ENCODE results near the gene ANKRD22.

ANKRD22 gene

GRCh38 chr10:88873757-88874156 is 22.1 kb upstream of the ANKRD22 start:
- Mint-ChIP-seq H3K9me3 (no peaks in the 10 kb centered on the region), H3K27ac (no peak overlapping the region), H3K4me3 (no peak overlapping the region), H3K27me3 (ENCODE audit: low read depth) (peaks cover 22% of the 10 kb centered on the region), H3K36me3 (ENCODE audit: low read depth) (no peaks in the 10 kb centered on the region), H3K4me1 (no peaks in the 10 kb centered on the region)
- TF ChIP-seq CTCF (IDR thresholded peaks at IDR 0.05; ENCODE audit: unreplicated experiment in 3 of 3), result no peak

GRCh38 chr10:88870089-88870488 is 18.4 kb upstream of the ANKRD22 start:
- Mint-ChIP-seq H3K36me3 (ENCODE audit: low read depth) (no peaks in the 10 kb centered on the region), H3K4me3 (no peak overlapping the region), H3K27ac (no peak overlapping the region), H3K4me1 (no peaks in the 10 kb centered on the region), H3K9me3 (no peaks in the 10 kb centered on the region), H3K27me3 (ENCODE audit: low read depth) (peaks cover 3% of the 10 kb centered on the region)
- TF ChIP-seq CTCF (IDR thresholded peaks at IDR 0.05; ENCODE audit: unreplicated experiment in 3 of 3), result no peak

DNA sequence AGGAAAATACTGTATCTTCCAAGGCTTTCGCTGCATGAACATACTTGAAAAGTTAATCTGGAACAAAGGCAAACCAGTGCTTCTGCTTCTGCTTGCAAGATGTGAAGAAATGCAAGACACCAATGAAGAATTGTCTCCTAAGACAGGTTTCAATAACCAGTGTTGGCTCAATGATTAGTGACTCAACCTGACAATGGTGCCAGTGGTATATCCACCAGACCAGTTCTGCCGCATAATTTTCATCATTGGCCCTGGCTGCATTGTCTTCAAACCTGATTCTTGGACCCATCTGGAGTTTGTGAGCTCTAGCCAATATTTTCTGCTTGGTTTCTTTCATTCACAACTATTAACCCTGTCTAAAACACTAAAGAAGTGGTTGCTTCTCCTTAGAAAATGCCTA is 14.8 kb upstream of the ANKRD22 start:
- Mint-ChIP-seq H3K27me3 (ENCODE audit: low read depth) (peaks cover 15% of the 10 kb centered on the region), H3K4me3 (no peak overlapping the region), H3K4me1 (no peaks in the 10 kb centered on the region), H3K9me3 (no peaks in the 10 kb centered on the region), H3K36me3 (ENCODE audit: low read depth) (no peaks in the 10 kb centered on the region), H3K27ac (no peak overlapping the region)
- TF ChIP-seq CTCF (IDR thresholded peaks at IDR 0.05; ENCODE audit: unreplicated experiment in 3 of 3), result no peak

GRCh38 chr10:88865281-88865876 is 13.7 kb upstream of the ANKRD22 start:
- Mint-ChIP-seq H3K36me3 (ENCODE audit: low read depth) (no peaks in the 10 kb centered on the region), H3K4me3 (no peak overlapping the region), H3K4me1 (no peaks in the 10 kb centered on the region), H3K9me3 (no peaks in the 10 kb centered on the region), H3K27ac (no peak overlapping the region), H3K27me3 (ENCODE audit: low read depth) (peaks cover 15% of the 10 kb centered on the region)
- TF ChIP-seq CTCF (IDR thresholded peaks at IDR 0.05; ENCODE audit: unreplicated experiment in 3 of 3), result no peak

DNA sequence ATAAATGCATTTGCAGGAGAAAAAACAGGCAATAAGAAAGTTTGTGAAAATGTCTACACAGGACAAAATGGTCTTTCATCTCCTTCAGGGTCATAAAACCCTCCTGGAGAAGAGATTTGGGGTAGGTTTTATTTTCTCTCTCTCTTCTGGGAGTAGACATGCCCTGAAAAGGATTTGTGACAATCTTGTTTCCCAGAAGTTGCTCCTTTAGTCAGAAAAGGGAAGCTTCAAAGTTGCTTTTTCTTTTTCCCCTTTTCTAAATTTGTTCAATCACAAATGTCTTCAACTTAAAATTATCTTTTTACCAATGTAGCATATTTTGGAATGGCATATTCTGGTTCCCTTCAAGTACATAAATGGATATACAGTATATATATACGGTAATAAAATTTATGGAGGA is 9.4 kb upstream of the ANKRD22 start:
- Mint-ChIP-seq H3K9me3 (no peaks in the 10 kb centered on the region), H3K27ac (no peak overlapping the region), H3K27me3 (ENCODE audit: low read depth) (peaks cover 15% of the 10 kb centered on the region), H3K36me3 (ENCODE audit: low read depth) (no peaks in the 10 kb centered on the region), H3K4me3 (no peak overlapping the region), H3K4me1 (peaks cover 4% of the 10 kb centered on the region)
- TF ChIP-seq CTCF (IDR thresholded peaks at IDR 0.05; ENCODE audit: unreplicated experiment in 3 of 3), result no peak

DNA sequence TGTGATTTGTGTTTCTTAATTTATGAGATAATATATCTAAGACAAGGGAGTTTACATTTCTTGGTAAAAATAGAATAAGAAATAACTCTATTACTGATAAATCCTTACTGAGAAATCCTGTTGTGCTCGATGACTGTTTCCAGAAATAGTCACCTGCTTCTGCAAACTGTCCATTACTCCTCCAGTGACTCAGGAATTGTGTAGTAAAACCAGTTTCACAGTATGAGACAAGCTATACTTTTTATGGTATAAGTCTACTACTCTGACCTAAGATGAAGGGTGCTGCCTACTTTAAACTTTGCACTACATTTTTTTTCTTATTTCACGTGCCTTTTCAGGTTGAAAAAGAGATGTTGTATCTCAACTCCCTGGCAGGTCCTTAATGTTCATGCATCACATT is 6.8 kb upstream of the ANKRD22 start:
- Mint-ChIP-seq H3K4me1 (peaks cover 4% of the 10 kb centered on the region), H3K27me3 (ENCODE audit: low read depth) (peaks cover 10% of the 10 kb centered on the region), H3K27ac (no peak overlapping the region), H3K9me3 (no peaks in the 10 kb centered on the region), H3K36me3 (ENCODE audit: low read depth) (no peaks in the 10 kb centered on the region), H3K4me3 (no peak overlapping the region)
- TF ChIP-seq CTCF (IDR thresholded peaks at IDR 0.05; ENCODE audit: unreplicated experiment in 3 of 3), result no peak
